GM11168 (cell line): ENCODE measurements around the gene TK1.

Source experiments
- in situ Hi-C: fragments of 300-500 bp; cut with MboI; formaldehyde crosslinking; loops from one replicate; pipeline ENCODE4 v1.12.0; 2022; ENCODE audit warnings: low sequenced_read_pairs; ENCODE audit not compliant: unreplicated experiment

TK1 gene

DNA sequence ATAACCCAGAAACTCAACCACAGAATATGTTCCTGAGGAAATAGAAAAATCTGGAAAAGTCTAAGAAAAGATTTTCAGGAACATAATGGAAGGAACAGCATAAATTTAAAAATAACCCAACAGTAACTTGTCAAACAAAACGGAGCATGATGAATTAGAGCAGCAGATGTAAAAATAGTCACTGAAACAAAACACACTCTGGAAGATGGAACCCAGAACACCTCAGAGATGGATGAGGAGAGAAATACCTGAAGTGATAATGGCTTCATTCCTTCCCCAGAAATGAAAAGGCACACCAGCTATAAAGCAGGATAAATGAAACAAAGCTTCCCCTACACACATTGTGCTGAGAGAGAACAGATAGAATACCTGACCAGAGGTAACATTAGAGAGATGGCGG, 6.3 kb downstream of the TK1 start:
- in situ Hi-C loops = no loop called here

DNA sequence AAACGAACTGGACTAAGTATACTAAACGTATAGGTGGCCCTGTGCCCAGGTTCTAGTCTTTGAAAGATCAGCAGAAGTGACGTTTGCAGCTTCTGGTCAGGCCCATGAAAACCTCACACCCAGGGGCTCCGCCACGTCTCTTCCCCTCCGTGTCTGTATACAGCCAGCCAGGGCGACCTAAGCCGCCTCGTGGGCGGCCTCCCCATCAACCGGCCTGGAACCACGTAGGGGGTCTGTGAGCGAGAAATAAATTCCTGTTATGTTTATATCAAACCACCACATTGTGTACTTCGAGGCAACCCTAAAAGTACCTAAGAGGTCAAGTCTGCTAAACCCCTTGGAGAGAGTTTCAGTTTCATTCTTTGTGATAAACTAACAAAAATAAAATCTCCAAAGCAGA, 6.8 kb downstream of the TK1 start:
- in situ Hi-C loops = no loop called here

DNA sequence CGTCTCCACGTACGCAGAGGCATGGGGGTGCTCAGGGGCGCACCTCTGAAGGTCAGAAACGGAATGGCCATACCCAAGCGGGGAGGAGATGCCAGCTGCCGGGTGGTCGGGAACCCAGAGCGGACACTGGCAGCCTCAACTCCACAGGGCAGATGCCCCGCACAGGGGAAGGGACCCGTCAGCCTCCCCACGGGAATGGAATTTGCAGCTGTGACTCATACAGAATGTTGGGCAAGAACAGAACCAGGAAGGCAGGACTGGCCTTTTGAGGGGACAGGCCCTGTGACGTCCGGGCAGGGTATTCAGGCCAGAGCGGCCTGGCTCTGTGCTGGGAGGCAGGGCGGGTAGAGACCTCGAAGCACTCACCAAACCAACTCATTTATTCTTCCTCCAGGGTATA, 7.5 kb downstream of the TK1 start:
- in situ Hi-C loops = no loop called here

DNA sequence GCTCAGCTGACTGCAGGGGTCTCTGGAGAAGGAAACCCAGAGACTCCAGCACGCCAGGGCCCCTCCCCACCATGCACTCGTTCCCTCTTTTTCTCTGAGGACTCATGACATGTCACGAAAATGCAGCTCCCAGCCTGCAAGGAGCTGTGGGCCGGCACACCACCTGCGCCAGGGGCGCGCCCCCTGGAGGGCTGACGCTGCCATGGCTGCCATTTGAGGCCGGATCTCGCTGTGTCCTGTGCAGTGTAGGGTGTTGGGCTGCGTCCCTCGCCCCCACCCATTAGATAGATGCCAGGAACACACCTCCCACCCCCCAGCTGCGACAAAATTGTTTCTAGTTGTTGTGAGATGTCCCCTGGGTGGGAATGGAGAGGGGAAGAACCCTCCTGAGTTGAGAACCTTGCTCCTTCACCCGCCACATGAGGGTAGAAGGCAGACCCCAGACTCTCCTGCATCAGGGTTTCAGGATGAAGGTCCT, 10.3 kb downstream of the TK1 start:
- in situ Hi-C loops = no loop called here

DNA sequence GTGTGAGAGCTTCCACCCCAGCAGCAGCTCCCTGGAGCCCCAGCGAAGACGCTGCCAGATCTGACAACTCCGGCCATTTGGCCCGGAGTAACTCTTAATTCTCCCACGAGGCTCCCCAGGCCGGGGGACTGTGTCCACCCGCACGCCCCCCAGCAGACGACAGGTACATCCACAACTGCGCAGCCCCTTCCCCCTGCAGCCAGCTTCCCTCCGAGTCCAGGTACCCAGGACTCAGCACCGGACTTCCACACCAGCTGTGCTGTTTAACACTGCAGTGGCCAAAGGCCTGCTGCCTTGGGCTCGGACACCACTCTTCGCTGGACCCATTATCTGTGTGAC, 11.2 kb downstream of the TK1 start:
- in situ Hi-C loops = no loop called here

DNA sequence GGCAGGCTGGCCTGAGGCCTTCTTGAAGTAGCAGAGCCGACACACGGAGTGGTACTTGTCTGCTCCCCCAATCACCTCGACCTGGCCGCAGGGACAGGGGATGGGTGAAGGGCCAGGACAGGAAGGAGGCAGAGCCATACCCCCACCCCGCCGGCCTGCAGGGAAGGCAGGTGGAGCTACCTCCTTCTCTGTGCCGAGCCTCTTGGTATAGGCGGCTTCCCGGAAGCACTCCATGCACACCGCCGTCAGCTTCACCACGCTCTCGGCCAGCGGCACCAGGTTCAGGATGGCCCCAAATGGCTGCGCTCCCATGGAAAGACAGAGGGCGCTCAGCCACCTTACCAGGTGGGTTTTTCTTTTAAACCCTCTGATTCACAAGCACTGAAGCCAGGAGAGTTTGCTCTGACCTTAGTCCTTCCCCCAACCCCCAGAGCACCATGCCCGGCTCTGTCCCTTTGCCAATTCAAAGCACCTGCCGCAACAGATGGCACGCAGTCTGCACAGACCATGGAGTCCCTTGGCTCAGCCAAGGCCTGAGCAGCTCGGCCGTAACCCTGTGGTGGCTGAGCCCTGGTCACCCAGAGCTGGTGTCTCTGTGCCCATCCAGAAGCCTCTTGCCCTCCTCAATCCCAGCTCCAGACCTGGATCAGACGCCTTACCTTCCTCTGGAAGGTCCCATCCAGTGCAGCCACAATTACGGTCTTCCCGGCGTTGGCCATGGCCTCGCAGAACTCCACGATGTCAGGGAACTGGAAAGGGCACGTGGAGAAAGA, 11.8 kb downstream of the TK1 start:
- in situ Hi-C loops = loop anchor here (5.0 kb wide), 1 partner anchor 43 kb away; the partner anchor contains the start of gene TMC8

DNA sequence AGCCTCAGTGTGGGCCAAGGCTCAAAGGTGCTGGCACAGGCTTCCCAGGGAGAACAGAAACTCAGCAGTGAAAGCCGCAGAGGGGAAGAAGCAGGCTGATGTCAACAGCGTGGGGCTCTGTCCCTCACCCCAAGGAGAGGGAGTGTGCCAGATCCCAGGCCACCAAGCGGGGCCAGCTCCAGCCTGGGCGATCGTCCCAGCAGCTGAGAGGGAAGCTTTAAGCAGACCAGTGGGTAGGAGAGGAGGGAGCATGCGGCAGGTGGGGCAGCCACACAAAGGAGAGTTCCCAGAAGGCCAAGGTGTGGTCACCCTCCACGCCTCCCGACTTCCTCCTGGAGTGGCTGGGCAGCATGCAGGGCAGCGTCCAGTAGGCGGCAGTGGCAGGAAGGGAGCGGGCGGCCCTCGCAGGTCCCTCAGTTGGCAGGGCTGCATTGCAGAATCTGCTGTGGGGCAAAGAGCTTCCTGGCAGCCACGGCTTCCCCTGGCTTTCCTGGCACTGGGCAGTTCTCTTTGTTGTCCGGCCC, 12.4 kb downstream of the TK1 start:
- in situ Hi-C loops = loop anchor here (5.0 kb wide), 1 partner anchor 42 kb away; the partner anchor contains the start of gene TMC8

DNA sequence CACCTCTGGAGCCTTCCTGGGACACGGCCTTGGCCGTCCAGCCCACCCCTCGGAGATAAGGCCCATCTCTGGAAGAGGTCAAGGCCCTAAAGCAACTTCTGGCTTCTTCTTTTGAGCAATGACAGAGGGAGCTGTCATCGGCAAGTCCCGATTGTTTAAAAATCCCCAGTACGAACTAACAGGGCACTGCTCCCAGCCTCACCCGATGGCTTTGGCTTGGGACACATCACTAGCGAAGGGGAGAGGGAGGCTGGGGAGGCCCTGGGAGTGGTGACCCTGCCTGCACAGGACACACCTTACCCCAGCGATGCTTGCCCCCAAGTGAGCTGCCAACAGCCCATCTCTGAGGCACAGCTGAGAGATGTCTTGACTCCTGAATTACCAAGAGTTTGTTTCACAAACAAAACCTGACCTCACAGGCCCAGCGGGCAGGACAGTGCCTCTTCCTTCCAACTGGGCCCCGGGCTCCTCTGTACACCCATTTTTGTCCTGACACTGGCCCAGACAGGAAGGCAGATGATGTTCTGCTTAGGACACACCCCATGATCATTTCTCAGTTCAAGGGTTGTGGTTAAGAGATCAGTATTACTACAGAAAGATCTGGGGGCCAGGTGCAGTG, 13.6 kb downstream of the TK1 start:
- in situ Hi-C loops = loop anchor here (5.0 kb wide), 1 partner anchor 41 kb away; the partner anchor contains the start of gene TMC8

DNA sequence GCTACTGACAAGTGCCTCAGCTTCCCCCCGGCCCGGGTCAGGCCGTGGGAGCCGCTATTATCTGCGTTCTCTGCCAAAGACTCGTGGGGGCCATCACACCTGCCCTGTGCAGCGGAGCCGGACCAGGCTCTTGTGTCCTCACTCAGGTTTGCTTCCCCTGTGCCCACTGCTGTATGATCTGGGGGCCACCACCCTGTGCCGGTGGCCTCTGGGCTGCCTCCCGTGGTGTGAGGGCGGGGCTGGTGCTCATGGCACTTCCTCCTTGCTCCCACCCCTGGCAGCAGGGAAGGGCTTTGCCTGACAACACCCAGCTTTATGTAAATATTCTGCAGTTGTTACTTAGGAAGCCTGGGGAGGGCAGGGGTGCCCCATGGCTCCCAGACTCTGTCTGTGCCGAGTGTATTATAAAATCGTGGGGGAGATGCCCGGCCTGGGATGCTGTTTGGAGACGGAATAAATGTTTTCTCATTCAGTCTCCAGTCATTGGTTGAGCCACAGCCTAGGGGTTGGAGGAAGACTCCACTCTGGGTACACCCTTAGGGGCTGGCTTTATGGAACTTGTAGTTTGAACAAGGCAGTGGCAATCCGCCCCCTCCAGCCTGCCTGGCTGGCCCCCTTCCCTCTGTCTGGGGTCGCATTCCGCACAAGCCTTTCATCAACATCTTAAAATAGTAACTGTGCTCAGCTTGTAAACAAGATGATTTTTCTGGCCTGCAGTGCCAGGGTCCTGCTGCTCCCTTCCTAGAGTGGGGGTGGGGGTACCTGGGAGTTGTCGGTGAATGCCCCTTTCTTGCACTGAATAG, 14.4 kb downstream of the TK1 start:
- in situ Hi-C loops = loop anchor here (5.0 kb wide), 1 partner anchor 40 kb away; the partner anchor contains the start of gene TMC8

DNA sequence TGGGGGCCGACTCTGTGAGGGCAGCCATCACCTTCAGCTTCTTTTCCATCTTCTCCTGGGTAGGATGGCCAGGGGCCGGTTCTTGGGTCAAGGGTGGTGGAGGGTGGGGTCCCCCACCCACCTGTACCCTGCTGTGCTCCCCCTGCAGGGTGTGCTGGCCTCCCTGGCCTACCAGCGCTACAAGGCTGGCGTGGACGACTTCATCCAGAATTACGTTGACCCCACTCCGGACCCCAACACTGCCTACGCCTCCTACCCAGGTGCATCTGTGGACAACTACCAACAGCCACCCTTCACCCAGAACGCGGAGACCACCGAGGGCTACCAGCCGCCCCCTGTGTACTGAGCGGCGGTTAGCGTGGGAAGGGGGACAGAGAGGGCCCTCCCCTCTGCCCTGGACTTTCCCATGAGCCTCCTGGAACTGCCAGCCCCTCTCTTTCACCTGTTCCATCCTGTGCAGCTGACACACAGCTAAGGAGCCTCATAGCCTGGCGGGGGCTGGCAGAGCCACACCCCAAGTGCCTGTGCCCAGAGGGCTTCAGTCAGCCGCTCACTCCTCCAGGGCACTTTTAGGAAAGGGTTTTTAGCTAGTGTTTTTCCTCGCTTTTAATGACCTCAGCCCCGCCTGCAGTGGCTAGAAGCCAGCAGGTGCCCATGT, 15.1 kb downstream of the TK1 start:
- in situ Hi-C loops = loop anchor here (5.0 kb wide), 1 partner anchor 39 kb away; the partner anchor contains the start of gene TMC8

DNA sequence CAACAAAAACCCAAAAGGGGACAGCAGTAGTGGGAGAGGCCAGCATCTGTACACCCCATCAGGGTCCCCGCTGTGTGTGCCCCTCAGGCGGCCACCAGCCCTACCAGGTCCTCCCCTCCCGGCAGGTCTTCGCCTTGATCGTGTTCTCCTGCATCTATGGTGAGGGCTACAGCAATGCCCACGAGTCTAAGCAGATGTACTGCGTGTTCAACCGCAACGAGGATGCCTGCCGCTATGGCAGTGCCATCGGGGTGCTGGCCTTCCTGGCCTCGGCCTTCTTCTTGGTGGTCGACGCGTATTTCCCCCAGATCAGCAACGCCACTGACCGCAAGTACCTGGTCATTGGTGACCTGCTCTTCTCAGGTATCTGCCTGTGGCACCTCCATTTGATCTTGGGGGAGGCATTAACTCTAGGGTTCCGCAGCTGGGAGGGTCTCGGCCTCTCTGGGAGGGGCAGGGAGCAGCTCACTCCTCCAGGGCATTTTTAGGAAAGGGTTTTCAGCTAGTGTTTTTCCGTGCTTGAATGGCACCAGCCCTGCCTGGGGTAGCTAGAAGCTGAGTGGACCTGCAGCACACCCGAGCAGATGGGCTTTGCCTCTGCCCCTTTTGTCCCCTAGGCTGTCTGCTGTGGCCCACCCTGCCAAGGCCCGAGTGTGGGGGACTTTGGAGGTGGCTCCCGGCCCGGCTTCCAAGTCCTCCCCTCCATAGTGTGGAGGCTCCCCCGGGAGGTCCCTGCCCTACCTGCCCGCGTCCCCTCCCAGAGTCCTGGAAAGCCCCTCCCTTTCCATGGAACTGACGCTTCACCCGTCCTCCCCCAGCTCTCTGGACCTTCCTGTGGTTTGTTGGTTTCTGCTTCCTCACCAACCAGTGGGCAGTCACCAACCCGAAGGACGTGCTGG, 15.9 kb downstream of the TK1 start:
- in situ Hi-C loops = loop anchor here (5.0 kb wide), 1 partner anchor 39 kb away; the partner anchor contains the start of gene TMC8

DNA sequence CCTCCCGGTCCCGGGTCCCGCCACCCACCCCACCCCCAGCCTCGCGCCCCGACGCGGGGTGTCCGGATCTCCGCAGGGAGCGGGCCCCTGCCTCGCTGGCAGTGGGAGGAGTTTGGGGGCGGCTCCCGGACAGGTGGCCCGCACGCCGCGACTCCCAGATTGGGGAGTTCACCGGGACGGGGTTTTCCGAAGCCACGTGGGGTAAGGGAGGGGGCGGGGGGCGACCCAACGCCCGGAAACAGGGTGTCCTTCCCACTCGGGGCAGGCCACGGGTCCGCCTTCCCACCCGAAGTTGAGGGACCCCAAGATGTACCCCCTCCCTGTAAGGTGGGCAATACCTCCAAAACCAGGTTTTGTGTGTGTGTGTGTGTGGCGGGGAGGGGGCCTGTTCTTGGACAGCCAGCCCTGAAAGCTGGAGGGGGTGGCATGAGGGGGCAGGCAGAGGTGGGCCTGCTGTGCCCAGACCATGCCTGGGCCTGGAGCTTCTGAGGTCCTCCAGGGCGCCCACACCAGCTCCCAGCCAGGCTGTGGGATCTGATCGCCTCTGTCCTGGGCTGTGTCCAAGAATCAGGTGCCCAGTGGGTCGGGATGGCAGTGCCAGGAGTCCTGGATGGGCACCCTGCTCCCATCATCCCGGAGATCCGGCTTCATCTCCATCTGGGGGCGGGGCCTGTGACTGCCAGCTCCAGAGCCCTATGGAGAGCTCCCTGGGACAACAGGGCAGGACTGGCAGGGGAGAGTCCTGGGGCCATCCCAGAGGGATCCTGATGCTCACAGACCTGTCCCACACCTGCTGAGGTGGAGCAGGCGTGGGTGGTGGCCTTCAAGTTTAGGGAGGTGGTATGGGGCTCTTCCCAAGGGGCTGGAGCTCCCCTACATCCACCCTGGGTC, 17.7 kb downstream of the TK1 start:
- in situ Hi-C loops = no loop called here

DNA sequence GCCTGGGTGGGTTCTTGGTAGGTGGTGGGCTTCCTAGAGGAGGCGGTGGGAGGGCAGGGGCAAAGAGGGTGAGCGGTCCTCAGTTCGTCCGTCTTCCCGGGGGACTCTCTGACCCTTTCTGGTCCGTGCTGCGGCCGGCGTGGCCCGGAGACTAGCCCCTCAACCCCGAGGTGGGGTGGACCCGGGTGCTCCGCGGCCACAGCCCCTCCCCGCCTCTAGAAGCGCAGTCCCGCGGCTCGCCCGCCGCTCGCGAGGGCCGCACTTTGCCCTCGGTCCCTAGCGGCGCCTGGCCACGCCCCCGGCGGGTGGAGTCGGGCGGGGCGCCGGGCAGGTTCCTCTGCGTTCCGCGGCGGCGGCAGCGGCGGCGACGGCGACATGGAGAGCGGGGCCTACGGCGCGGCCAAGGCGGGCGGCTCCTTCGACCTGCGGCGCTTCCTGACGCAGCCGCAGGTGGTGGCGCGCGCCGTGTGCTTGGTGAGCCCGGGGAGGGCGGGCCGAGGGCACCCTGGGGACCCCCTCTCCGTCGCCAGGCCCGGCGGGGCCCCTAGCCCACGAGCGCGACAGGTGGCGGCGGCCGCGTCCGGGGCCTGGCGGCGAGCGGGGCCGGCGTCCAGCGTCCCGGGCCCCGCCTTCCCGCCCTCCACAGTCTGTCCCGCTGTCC, 18.5 kb downstream of the TK1 start, which contains the start of gene SYNGR2:
TSS of gene SYNGR2 (plus strand) at position 340 of the 661 bp plus-strand sequence. CDS start at position 376, 36 bp downstream.
- in situ Hi-C loops = no loop called here

DNA sequence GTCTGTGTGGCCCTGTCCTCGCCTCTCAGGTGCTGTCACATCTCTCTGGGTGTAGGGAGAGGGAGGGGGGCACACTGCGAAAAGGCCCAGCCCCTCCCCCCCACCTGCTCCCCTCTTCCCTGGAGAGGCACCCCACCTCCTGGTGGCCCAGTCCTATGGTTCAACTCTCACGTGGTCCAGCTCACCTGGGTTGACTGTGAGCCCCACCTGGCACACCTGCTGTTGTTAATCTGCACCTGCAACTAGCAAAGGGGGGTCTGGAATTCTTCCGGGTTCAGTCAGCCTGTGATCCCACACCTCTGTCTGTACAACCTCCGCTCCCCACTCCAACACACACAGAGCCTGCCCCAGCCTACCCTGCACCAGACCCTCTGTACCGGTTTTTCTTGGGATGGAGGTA, 20.4 kb downstream of the TK1 start:
- in situ Hi-C loops = no loop called here

DNA sequence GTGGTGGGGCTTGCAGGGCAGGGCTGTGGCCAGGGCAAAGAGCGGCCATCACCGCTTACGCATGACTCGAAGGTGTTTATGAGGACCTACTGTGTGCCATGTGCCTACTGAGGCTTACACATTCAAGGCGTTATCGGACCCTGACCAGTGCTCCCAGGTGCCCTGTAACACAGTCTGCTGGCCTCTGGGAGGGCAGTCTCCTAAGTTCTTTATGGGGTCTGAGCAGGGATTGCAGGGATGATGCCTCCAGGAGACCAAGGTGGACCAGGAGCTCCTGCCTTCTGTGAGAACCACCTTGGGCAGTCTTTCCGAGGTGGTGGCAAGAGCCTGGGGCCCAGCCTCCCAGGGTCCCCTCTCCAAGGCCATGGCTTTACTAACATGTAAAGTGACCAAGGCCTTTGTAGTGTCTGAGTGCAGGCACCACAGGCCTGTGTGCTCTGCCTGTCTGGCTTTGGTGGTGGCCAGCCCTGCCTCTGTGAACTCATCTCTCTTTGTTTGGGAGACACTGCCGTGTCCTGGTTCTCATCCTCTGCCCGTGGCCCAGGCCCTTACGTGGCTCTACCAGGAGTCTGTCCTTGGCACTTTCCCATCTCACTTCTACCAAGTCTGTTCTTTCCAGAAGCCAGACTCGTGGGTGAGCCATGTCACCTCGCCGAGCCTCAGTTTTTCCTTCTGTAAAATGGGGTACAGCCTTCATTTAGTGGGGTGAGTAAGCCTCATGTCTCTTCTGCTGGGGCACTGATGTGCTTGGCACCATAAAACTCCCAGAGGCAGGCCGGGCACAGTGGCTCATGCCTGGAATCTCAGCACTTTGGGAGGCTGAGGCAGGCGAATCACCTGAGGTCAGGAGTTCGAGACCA, 21.9 kb downstream of the TK1 start:
- in situ Hi-C loops = no loop called here
